Osteoblast (primary cell): ENCODE data around the gene SLC38A1. TPM values are rescaled to one million over a fixed set of nuclear protein-coding genes. Genes with fewer than 3 reads are reported as not detected.

ENCODE experiments used
- DNase-seq: peaks from one replicate; pipeline ENCODE4 v3.0.0; 2011; ENCODE audit warnings: low spot score, mixed read lengths; ENCODE audit not compliant: insufficient read length; ENCODE audit errors: missing footprints
- H2AFZ ChIP-seq: 2 replicates; pipeline ENCODE4 v1.6.0; 2011; ENCODE audit warnings: mild to moderate bottlenecking, low read length
- H3K27ac ChIP-seq: 2 replicates; pipeline ENCODE4 v1.5.1; 2011; ENCODE audit warnings: mild to moderate bottlenecking, low read depth, low read length, moderate library complexity
- H3K27me3 ChIP-seq: 2 replicates; pipeline ENCODE4 v1.6.0; 2012; ENCODE audit warnings: mild to moderate bottlenecking, control low read depth, inconsistent platforms, low read length, moderate library complexity; ENCODE audit not compliant: insufficient read depth
- H3K36me3 ChIP-seq: 2 replicates; pipeline ENCODE4 v1.5.1; 2011; ENCODE audit warnings: mild to moderate bottlenecking, low read length, control low read depth, moderate library complexity; ENCODE audit not compliant: insufficient read depth
- H3K4me1 ChIP-seq: 2 replicates; pipeline ENCODE4 v1.5.1; 2011; ENCODE audit warnings: mild to moderate bottlenecking, low read length, control low read depth, moderate library complexity; ENCODE audit not compliant: insufficient read depth
- H3K4me2 ChIP-seq: 2 replicates; pipeline ENCODE4 v1.6.0; 2011; ENCODE audit warnings: mild to moderate bottlenecking, low read length; ENCODE audit not compliant: insufficient read depth
- H3K4me3 ChIP-seq: fragments of 200-600 bp; sonication (generic); 3 replicates; pipeline ENCODE4 v1.5.1; 2012; ENCODE audit warnings: mild to moderate bottlenecking, low read length, inconsistent platforms; ENCODE audit not compliant: insufficient read depth
- H3K79me2 ChIP-seq: 2 replicates; pipeline ENCODE4 v1.6.0; 2012; ENCODE audit warnings: mild to moderate bottlenecking, low read length, control low read depth, inconsistent platforms; ENCODE audit not compliant: insufficient read depth
- H3K9me3 ChIP-seq: 2 replicates; pipeline ENCODE4 v1.5.1; 2011; ENCODE audit warnings: low read depth, low read length, control low read depth
- H4K20me1 ChIP-seq: 2 replicates; pipeline ENCODE4 v1.6.0; 2012; ENCODE audit warnings: mild to moderate bottlenecking, low read length, control low read depth; ENCODE audit not compliant: insufficient read depth
- total RNA-seq: library from RNA; depleted of rRNA; stranded (reverse); fragments of >200 nt; gene quantifications from 2 replicates; pipeline ENCODE4 v1.2.3, GENCODE V29; 2012
- TF ChIP-seq, protein P1 (sequence below): IDR thresholded peaks from 2 replicates; pipeline ENCODE4 v1.5.1; 2011; ENCODE audit warnings: mild to moderate bottlenecking, low read depth, low read length, moderate library complexity; ENCODE audit errors: extremely low read depth

Gene SLC38A1
- total RNA-seq, 1 donor, result 29.7 TPM

DNA sequence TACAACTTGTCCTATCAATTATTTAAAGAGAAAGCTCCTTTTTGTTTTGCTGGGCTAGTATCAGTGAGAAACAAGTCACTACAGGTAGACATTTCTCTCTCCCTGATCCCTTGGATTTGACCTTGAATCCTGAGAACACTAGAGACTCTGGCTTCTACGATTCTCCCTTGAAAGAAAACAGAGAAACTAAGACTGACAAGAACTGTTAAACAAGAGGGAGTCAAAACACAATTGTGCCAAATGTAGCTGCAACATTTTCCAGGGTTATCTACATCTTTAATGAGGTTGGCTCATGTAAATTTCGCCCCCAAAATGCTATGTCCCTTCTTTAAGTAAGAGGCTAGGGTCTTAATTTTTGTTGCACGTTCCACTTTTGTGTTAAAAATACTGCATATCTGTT, 62.4 kb downstream of the SLC38A1 start:
- no peak for DNase-seq
- Histone ChIP-seq H3K36me3 (no peaks in the 10 kb centered on the region), H3K9me3 (no peaks in the 10 kb centered on the region), H2AFZ (no peak overlapping the region), H3K4me3 (no peak overlapping the region), H3K4me1 (no peaks in the 10 kb centered on the region), H3K27me3 (peaks cover 2% of the 10 kb centered on the region), H3K27ac (no peak overlapping the region), H3K79me2 (no peaks in the 10 kb centered on the region), H3K4me2 (no peak overlapping the region), H4K20me1 (no peaks in the 10 kb centered on the region)
- TF ChIP-seq, protein P1, sequence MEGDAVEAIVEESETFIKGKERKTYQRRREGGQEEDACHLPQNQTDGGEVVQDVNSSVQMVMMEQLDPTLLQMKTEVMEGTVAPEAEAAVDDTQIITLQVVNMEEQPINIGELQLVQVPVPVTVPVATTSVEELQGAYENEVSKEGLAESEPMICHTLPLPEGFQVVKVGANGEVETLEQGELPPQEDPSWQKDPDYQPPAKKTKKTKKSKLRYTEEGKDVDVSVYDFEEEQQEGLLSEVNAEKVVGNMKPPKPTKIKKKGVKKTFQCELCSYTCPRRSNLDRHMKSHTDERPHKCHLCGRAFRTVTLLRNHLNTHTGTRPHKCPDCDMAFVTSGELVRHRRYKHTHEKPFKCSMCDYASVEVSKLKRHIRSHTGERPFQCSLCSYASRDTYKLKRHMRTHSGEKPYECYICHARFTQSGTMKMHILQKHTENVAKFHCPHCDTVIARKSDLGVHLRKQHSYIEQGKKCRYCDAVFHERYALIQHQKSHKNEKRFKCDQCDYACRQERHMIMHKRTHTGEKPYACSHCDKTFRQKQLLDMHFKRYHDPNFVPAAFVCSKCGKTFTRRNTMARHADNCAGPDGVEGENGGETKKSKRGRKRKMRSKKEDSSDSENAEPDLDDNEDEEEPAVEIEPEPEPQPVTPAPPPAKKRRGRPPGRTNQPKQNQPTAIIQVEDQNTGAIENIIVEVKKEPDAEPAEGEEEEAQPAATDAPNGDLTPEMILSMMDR, result no peak

DNA sequence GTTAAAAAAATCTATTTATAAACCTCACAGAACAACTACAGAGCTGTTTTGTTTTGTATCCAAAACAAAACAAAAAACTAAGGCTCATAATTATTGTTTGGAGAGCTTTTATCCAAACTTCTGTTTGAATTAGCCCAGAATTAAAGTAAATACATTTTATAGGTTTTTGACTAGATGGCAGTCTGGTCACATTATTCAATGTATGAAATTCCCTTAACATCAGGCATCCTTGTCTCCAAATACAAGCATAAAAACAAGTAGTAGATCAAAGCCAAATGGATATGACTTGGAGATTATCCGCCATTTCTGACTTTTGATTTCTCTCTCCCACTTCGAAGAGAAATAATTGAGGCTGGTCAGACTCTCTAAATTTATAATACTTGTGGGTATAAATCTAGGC, 63.5 kb downstream of the SLC38A1 start:
- Histone ChIP-seq H3K27me3 (no peaks in the 10 kb centered on the region), H3K9me3 (no peaks in the 10 kb centered on the region), H3K4me3 (no peak overlapping the region), H3K4me1 (no peaks in the 10 kb centered on the region), H2AFZ (no peak overlapping the region), H4K20me1 (no peaks in the 10 kb centered on the region), H3K36me3 (no peaks in the 10 kb centered on the region), H3K79me2 (no peaks in the 10 kb centered on the region), H3K27ac (no peak overlapping the region), H3K4me2 (no peak overlapping the region)
- TF ChIP-seq, protein P1, result no peak
- no peak for DNase-seq

DNA sequence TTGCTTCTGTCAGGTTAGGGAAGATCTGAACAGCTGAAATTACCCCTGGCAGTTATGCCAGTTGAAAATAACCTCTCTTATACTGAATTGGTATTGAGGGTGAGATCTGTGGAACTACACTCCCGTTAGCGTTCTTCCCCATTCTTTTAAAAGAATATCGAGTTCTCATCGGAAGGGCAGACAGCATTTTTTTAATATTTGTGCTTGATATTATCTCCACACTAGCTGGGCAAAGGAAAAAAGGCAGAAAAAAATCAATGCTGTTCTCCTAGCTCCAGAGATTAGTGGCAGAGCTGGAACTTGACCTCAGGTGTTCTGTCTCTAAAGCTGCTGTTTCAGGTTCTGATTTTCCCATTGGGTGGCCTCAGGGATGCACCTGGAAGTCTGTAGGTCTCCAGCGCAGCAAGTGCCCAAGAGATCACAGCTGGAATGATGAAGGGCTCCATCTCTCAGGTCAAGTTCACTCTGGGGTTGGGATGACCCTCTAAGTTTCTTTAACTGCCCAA, 67.5 kb downstream of the SLC38A1 start:
- no peak overlapping the region for H3K4me3 ChIP-seq
- H3K79me2 ChIP-seq, result no peaks in the 10 kb centered on the region
- H3K36me3 ChIP-seq, result no peaks in the 10 kb centered on the region
- no peaks in the 10 kb centered on the region for H3K4me1 ChIP-seq
- no peak overlapping the region for H2AFZ ChIP-seq
- no peaks in the 10 kb centered on the region for H3K9me3 ChIP-seq
- DNase-seq, result no peak
- H4K20me1 ChIP-seq, result no peaks in the 10 kb centered on the region
- H3K4me2 ChIP-seq, result no peak overlapping the region
- no peak overlapping the region for H3K27ac ChIP-seq
- H3K27me3 ChIP-seq, result no peaks in the 10 kb centered on the region
- TF ChIP-seq, protein P1, result no peak

DNA sequence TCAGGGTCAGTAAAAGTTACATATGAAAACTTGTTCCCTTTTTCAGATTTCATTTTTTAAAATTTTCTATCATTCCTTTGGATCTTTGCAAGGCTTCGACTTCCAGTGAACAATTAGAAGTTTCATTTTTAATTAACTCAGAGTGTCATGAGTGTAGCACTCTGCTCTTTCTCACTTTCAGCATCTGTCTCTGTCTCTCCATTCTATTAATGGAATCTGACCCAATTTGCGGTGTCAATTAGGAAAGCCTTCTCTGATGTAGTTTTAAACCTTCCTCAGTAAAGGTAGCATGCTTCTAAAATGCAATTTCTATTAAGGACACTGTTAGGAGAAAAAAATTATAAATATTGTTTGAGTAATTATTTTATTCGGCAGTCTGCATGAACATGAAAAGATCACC, 68.3 kb downstream of the SLC38A1 start:
- H3K27me3 ChIP-seq, result no peaks in the 10 kb centered on the region
- DNase-seq, result no peak
- no peak overlapping the region for H2AFZ ChIP-seq
- no peak overlapping the region for H3K4me2 ChIP-seq
- no peaks in the 10 kb centered on the region for H3K36me3 ChIP-seq
- H3K27ac ChIP-seq, result no peak overlapping the region
- TF ChIP-seq, protein P1, result no peak
- H4K20me1 ChIP-seq, result no peaks in the 10 kb centered on the region
- no peaks in the 10 kb centered on the region for H3K79me2 ChIP-seq
- H3K4me3 ChIP-seq, result no peak overlapping the region
- H3K9me3 ChIP-seq, result no peaks in the 10 kb centered on the region
- H3K4me1 ChIP-seq, result no peaks in the 10 kb centered on the region
